ENCODE data around the gene RNPEPL1. TPM values are rescaled to one million over a fixed set of nuclear protein-coding genes. Genes with fewer than 3 reads are reported as not detected.

RNPEPL1 gene
- total RNA-seq, 2 experiments from 2014 or later = 110 to 113 TPM

DNA sequence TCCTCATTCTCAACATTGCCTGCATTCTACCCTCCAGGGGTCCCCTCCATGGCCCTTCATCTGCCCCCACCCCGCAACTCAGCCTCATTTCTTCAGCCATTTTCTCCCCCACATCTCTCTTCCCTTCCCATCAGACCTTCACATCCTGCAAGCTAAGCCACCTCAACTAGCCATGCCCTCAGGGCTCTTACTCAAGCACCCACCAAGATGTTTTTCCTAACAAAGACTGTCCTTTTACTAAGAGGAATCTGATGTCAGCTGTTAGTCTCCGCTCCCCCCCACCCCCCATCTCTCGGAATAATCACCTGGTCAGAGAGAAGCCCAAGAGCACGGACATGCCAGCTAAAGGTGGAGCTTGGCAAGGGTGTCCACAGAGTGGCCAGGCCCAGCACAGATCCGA is 13.5 kb downstream of the RNPEPL1 start:
- Mint-ChIP-seq H3K27me3 (ENCODE audit: low read depth) (no peaks in the 10 kb centered on the region), H3K4me3 (no peak overlapping the region), H3K9me3 (ENCODE audit: insufficient read depth) (no peaks in the 10 kb centered on the region), H3K4me1 (ENCODE audit: low read depth) (peaks cover 50% of the 10 kb centered on the region), H3K36me3 (ENCODE audit: low read depth) (peaks cover 48% of the 10 kb centered on the region), H3K27ac (no peak overlapping the region)
- POLR2A ChIA-PET = interaction anchor here (0.8 kb wide), 1 partner anchor 25 kb away, joined by 4 read pairs; no protein-coding TSS in a partner anchor
- CTCF ChIA-PET = interaction anchor here (8.8 kb wide), 1 partner anchor 18 kb away, joined by 119 read pairs; the partner anchor contains the start of gene DUSP28
- ATAC-seq (no peak), DNase-seq (no peak)

- ATAC-seq = no peak
- ChIA-PET CTCF (interaction anchor here (1.4 to 8.8 kb wide), 2 partner anchors 14 to 19 kb away, joined by 5 to 119 read pairs; partner anchors contain the start of genes DUSP28 and RNPEPL1), POLR2A (no interaction called here)
- no peaks in the 10 kb centered on the region for H3K27me3 Mint-ChIP-seq (ENCODE audit: low read depth)
- H3K9me3 Mint-ChIP-seq (ENCODE audit: insufficient read depth) = no peaks in the 10 kb centered on the region
- no peak overlapping the region for H3K27ac Mint-ChIP-seq
- no peak overlapping the region for H3K4me3 Mint-ChIP-seq
- peaks cover 54% of the 10 kb centered on the region for H3K4me1 Mint-ChIP-seq (ENCODE audit: low read depth)
- DNase-seq = no peak
- H3K36me3 Mint-ChIP-seq (ENCODE audit: low read depth) = peaks cover 45% of the 10 kb centered on the region
Measured at GRCh38 chr2:240582781-240583180, 14.5 kb downstream of the RNPEPL1 start.

GRCh38 chr2:240583774-240584173 is 15.5 kb downstream of the RNPEPL1 start:
- ChIA-PET CTCF (interaction anchor here (1.4 to 8.8 kb wide), 2 partner anchors 15 to 20 kb away, joined by 5 to 119 read pairs; partner anchors contain the start of genes DUSP28 and RNPEPL1), POLR2A (interaction anchor here (3.7 to 4.9 kb wide), 2 partner anchors 18 to 23 kb away, joined by 37 to 53 read pairs; partner anchors contain the start of gene DUSP28)
- DNase-seq (no peak), ATAC-seq (no peak)
- peaks cover 62% of the 10 kb centered on the region for H3K4me1 Mint-ChIP-seq (ENCODE audit: low read depth)
- no peaks in the 10 kb centered on the region for H3K27me3 Mint-ChIP-seq (ENCODE audit: low read depth)
- no peak overlapping the region for H3K27ac Mint-ChIP-seq
- H3K9me3 Mint-ChIP-seq (ENCODE audit: insufficient read depth) = no peaks in the 10 kb centered on the region
- no peak overlapping the region for H3K4me3 Mint-ChIP-seq
- H3K36me3 Mint-ChIP-seq (ENCODE audit: low read depth) = peaks cover 40% of the 10 kb centered on the region

DNA sequence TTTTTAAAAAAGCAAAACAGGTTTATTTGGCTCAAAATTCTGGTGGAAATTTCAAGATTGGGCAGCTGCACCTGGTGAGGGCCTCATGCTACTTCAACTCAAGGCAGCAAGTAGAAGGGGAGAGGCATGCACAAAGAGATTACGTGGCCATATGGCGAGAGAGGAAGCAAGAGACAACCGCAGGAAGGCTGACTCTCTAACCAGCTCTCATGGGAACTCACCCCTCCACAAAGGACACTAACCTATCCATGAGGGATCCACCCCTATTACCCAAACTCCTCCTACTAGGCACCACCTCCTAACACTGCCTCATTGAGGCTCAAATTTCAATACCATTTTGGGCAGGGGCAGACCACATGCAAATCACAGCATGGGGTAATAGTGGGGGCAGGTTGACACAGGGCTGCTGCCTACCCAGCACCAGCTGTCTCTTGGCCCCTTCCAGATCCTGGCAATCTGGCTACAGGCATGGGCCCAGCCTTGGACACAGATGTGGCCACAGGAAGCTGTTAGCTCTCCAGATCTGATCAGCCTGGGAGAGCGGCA is 16.3 kb downstream of the RNPEPL1 start:
- ChIA-PET CTCF (interaction anchor here (0.6 to 8.8 kb wide), 3 partner anchors 21 to 32 kb away, joined by 3 to 119 read pairs (median 18); partner anchors contain the start of genes ANKMY1 and DUSP28), POLR2A (interaction anchor here (3.7 to 4.9 kb wide), 2 partner anchors 19 to 24 kb away, joined by 37 to 53 read pairs; partner anchors contain the start of gene DUSP28)
- ATAC-seq (no peak), DNase-seq (no peak)
- H3K4me1 Mint-ChIP-seq (ENCODE audit: low read depth) = peaks cover 58% of the 10 kb centered on the region
- H3K27me3 Mint-ChIP-seq (ENCODE audit: low read depth) = no peaks in the 10 kb centered on the region
- H3K36me3 Mint-ChIP-seq (ENCODE audit: low read depth) = peaks cover 38% of the 10 kb centered on the region
- peak overlapping the region; percentile 53 for H3K27ac Mint-ChIP-seq
- no peaks in the 10 kb centered on the region for H3K9me3 Mint-ChIP-seq (ENCODE audit: insufficient read depth)
- peak overlapping the region; percentile 97 for H3K4me3 Mint-ChIP-seq

DNA sequence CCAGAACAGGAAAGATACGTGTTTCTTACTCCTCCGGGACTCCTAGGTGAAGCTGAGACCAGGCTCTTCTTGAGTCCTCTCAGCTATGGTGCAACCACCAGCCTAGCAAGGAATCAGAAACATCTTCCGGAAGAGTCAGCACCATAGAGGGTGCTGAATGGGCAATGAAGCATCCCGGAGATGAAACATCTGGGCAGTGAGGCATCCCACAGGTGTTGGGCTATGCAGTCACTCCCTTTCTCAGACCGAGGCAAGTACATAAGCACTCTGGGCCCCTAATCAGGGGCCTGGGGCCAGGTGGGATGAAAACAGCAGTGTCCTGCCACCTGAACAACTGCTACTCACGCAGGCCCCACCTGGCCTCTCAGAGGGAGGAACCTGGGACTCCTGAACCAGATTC is 16.8 kb downstream of the RNPEPL1 start:
- peak overlapping the region; percentile 53 for H3K27ac Mint-ChIP-seq
- ATAC-seq = no peak
- CTCF ChIA-PET = interaction anchor here (0.6 to 8.8 kb wide), 6 partner anchors 16 to 70 kb away, joined by 3 to 119 read pairs (median 10); partner anchors contain the start of genes ANKMY1, DUSP28 and RNPEPL1
- peak overlapping the region; percentile 97 for H3K4me3 Mint-ChIP-seq
- POLR2A ChIA-PET = interaction anchor here (1.3 to 4.9 kb wide), 4 partner anchors 19 to 42 kb away, joined by 5 to 53 read pairs (median 22); partner anchors contain the start of gene DUSP28
- no peaks in the 10 kb centered on the region for H3K27me3 Mint-ChIP-seq (ENCODE audit: low read depth)
- H3K36me3 Mint-ChIP-seq (ENCODE audit: low read depth) = peaks cover 33% of the 10 kb centered on the region
- no peaks in the 10 kb centered on the region for H3K9me3 Mint-ChIP-seq (ENCODE audit: insufficient read depth)
- no peak for DNase-seq
- H3K4me1 Mint-ChIP-seq (ENCODE audit: low read depth) = peaks cover 53% of the 10 kb centered on the region

- H3K27ac Mint-ChIP-seq = peak overlapping the region; percentile 92
Measured at GRCh38 chr2:240585681-240586197, 17.5 kb downstream of the RNPEPL1 start.

DNA sequence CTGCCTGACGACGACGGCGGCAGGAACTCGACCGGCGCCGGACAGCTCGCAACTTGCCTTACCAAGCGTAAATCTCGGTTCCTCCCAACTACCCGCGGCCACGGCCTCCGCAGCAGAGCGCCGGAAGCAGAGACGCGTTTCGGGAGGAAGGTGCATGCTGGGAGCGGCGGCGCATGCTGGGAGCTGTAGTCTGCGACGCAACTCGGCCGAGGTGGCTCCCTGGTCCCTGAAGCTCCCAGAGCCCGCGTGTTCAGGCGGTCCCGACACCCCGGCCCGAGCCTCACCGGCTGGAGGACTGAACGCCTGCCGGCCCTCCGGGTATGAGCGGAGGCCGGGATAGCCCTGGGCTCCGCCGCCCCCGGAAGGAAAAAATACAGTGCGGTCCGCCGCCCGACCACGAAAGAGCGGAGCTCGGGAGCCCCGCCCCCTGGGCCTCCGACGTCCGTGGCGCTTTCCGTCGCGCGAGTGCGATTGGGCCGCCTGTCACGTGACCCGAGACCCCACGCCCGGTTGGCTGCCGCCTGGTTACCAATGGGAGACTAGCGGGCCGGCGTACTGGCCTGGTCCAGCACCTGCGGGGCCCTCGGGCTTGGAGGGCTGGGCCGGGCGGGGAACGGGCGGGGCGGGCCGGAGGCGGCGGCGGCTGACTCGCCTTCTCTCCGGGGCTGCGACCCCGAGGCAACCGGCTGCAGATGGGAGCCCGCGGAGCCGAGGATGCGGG is 18.1 kb downstream of the RNPEPL1 start, which contains the start of gene CAPN10:
TSS of gene CAPN10 (plus strand) at position 537 of the 721 bp plus-strand sequence. CDS start at position 715, 178 bp downstream.
- H3K27ac Mint-ChIP-seq = peak within 1 kb of the TSS; percentile 92
- H3K4me1 Mint-ChIP-seq (ENCODE audit: low read depth) = peaks cover 47% of the 10 kb centered on the region

More at GRCh38 chr2:240585681-240586197, 17.5 kb downstream of the RNPEPL1 start:
- H3K4me1 Mint-ChIP-seq (ENCODE audit: low read depth) = peaks cover 47% of the 10 kb centered on the region
- ATAC-seq (no peak), DNase-seq (no peak)
- ChIA-PET POLR2A (interaction anchor here (0.6 to 4.9 kb wide), 9 partner anchors 8 to 256 kb away, joined by 3 to 53 read pairs (median 6); partner anchors contain the start of genes DUSP28, GPR35 and RNPEPL1), CTCF (interaction anchor here (1.0 to 8.8 kb wide), 10 partner anchors 9 to 71 kb away, joined by 3 to 119 read pairs (median 9); partner anchors contain the start of genes ANKMY1, DUSP28 and RNPEPL1)
- peak overlapping the region; percentile 97 for H3K4me3 Mint-ChIP-seq
- no peaks in the 10 kb centered on the region for H3K27me3 Mint-ChIP-seq (ENCODE audit: low read depth)
- H3K9me3 Mint-ChIP-seq (ENCODE audit: insufficient read depth) = no peaks in the 10 kb centered on the region
- H3K36me3 Mint-ChIP-seq (ENCODE audit: low read depth) = peaks cover 27% of the 10 kb centered on the region

DNA sequence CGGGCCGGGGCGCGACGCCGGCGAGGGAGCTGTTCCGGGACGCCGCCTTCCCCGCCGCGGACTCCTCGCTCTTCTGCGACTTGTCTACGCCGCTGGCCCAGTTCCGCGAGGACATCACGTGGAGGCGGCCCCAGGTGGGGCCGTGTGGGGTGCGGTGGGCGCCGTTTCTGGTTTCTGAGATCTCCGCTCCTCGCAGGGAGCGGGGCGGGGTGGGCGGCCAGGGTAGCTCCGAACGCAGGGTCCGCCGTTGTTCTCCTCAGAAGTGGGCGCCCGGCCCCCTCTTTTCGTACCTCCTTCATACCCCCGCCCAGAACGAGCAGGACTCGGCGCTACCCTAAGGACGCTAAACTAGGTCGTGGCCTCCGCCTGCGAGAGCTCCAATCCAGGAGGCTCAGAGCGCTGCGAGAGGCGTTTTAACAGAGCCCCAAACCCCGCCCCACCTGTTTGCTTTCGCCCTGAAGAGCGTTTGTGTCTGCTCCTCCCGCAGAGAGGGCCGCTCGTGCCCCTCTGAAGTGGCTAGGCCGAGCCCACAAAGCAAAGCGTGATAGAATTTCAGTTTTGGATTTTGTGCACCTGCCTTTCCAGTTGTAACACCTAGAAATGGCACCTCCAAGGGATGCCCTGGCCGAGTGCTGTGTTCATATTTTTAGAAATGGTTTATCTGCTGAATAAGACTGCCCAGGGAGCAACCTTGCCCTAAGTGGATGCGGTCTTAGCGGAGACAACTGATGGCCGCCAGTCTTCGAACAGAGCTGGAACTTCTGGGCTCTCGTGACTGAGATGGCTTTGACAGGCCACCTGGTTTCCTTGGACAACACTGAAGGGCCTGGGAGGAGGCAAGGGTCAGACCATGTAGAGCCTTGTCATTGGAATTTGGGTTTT is 18.9 kb downstream of the RNPEPL1 start:
- DNase-seq = peak; percentile 80
- CTCF ChIA-PET = interaction anchor here (0.6 to 8.8 kb wide), 13 partner anchors 8 to 254 kb away, joined by 3 to 119 read pairs (median 9); partner anchors contain the start of genes ANKMY1, DUSP28 and GPR35
- peaks cover 45% of the 10 kb centered on the region for H3K4me1 Mint-ChIP-seq (ENCODE audit: low read depth)
- peak; percentile 60 for ATAC-seq
- no peaks in the 10 kb centered on the region for H3K9me3 Mint-ChIP-seq (ENCODE audit: insufficient read depth)
- peaks cover 25% of the 10 kb centered on the region for H3K36me3 Mint-ChIP-seq (ENCODE audit: low read depth)
- H3K27me3 Mint-ChIP-seq (ENCODE audit: low read depth) = no peaks in the 10 kb centered on the region
- POLR2A ChIA-PET = interaction anchor here (0.6 to 4.9 kb wide), 8 partner anchors 19 to 259 kb away, joined by 3 to 53 read pairs (median 7); partner anchors contain the start of genes DUSP28, GPR35 and RNPEPL1
- peak overlapping the region; percentile 91 for H3K27ac Mint-ChIP-seq
- peak overlapping the region; percentile 97 for H3K4me3 Mint-ChIP-seq

More for the DNA sequence above, 18.1 kb downstream of the RNPEPL1 start, which contains the start of gene CAPN10:
- ChIA-PET CTCF (interaction anchor here (0.6 to 8.8 kb wide), 14 partner anchors 8 to 254 kb away, joined by 3 to 119 read pairs (median 5); partner anchors contain the start of genes ANKMY1, DUSP28 and GPR35), POLR2A (interaction anchor here (0.6 to 4.9 kb wide), 11 partner anchors 8 to 258 kb away, joined by 3 to 53 read pairs (median 5); partner anchors contain the start of genes DUSP28, GPR35 and RNPEPL1)
- peak within 1 kb of the TSS; percentile 97 for H3K4me3 Mint-ChIP-seq
- no peaks in the 10 kb centered on the region for H3K27me3 Mint-ChIP-seq (ENCODE audit: low read depth)
- peaks cover 26% of the 10 kb centered on the region for H3K36me3 Mint-ChIP-seq (ENCODE audit: low read depth)
- peak; percentile 91 for ATAC-seq
- peak; percentile 98 for DNase-seq
- H3K9me3 Mint-ChIP-seq (ENCODE audit: insufficient read depth) = no peaks in the 10 kb centered on the region

DNA sequence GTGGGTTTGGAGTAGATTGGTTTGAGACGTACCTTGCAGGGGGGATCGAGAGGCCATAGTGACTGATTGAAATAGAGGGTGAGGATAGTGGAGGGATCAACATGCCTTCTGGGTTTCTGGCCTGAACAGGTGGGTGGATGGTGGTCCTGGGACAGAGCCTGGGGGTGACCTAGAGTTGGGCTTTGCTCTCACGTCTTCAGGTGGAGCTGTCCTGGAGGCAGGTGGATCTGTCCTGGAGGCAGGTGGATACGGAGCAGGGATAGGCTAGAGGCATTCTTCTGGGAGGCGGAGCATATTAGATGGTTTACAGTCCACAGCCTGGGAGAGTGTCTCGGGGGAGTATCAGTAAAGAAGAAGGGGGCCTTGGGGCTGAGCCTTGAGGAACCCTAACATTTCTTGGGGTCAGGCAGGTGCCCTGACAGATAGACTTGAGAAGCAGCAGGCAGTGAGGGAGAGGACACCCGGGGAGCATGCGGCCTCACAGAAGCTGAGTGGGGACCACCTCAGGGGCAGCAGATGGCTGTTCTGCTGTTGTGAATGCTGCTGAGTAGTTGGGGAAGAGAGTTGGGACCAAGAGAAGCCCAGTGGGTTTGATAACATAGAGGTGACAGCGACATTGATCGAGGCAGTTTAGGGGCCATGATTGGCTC is 19.8 kb downstream of the RNPEPL1 start:
- CTCF ChIA-PET = interaction anchor here (1.1 to 8.8 kb wide), 10 partner anchors 19 to 253 kb away, joined by 3 to 119 read pairs (median 9); partner anchors contain the start of genes ANKMY1, DUSP28 and GPR35

GRCh38 chr2:240588669-240589068 is 20.4 kb downstream of the RNPEPL1 start:
- Mint-ChIP-seq H3K4me3 (peak overlapping the region; percentile 97), H3K9me3 (ENCODE audit: insufficient read depth) (no peaks in the 10 kb centered on the region)

More for the DNA sequence above, 19.8 kb downstream of the RNPEPL1 start:
- DNase-seq = no peak
- H3K4me1 Mint-ChIP-seq (ENCODE audit: low read depth) = peaks cover 38% of the 10 kb centered on the region
- peak overlapping the region; percentile 97 for H3K4me3 Mint-ChIP-seq
- H3K27me3 Mint-ChIP-seq (ENCODE audit: low read depth) = no peaks in the 10 kb centered on the region
- H3K27ac Mint-ChIP-seq = peak overlapping the region; percentile 91
- no peak for ATAC-seq
- H3K9me3 Mint-ChIP-seq (ENCODE audit: insufficient read depth) = no peaks in the 10 kb centered on the region
- POLR2A ChIA-PET = interaction anchor here (1.3 to 4.9 kb wide), 2 partner anchors 22 to 34 kb away, joined by 4 to 53 read pairs; no protein-coding TSS in a partner anchor
- H3K36me3 Mint-ChIP-seq (ENCODE audit: low read depth) = peaks cover 24% of the 10 kb centered on the region

More at GRCh38 chr2:240588669-240589068, 20.4 kb downstream of the RNPEPL1 start:
- DNase-seq (no peak), ATAC-seq (no peak)
- no peaks in the 10 kb centered on the region for H3K27me3 Mint-ChIP-seq (ENCODE audit: low read depth)
- H3K27ac Mint-ChIP-seq = peak overlapping the region; percentile 3
- CTCF ChIA-PET = interaction anchor here (0.8 to 8.8 kb wide), 6 partner anchors 20 to 74 kb away, joined by 3 to 119 read pairs (median 16); partner anchors contain the start of genes ANKMY1 and DUSP28
- peaks cover 23% of the 10 kb centered on the region for H3K36me3 Mint-ChIP-seq (ENCODE audit: low read depth)
- POLR2A ChIA-PET = interaction anchor here (4.9 kb wide), 1 partner anchor 23 kb away, joined by 53 read pairs; no protein-coding TSS in a partner anchor
- peaks cover 36% of the 10 kb centered on the region for H3K4me1 Mint-ChIP-seq (ENCODE audit: low read depth)

All from activated CD8-positive, alpha-beta T cell treated with anti-CD3 and anti-CD28 coated beads, Interleukin-2, amount 10 ng/mL, durations not matched to agents 7 days and 5 days (primary cell).